ENCODE results near the gene SMYD2. TPM values are rescaled to one million over a fixed set of nuclear protein-coding genes. Genes with fewer than 3 reads are reported as not detected.

SMYD2 gene
- total and polyA plus RNA-seq, 2 experiments from 2014 or later, result 3.6 to 5.9 TPM

DNA sequence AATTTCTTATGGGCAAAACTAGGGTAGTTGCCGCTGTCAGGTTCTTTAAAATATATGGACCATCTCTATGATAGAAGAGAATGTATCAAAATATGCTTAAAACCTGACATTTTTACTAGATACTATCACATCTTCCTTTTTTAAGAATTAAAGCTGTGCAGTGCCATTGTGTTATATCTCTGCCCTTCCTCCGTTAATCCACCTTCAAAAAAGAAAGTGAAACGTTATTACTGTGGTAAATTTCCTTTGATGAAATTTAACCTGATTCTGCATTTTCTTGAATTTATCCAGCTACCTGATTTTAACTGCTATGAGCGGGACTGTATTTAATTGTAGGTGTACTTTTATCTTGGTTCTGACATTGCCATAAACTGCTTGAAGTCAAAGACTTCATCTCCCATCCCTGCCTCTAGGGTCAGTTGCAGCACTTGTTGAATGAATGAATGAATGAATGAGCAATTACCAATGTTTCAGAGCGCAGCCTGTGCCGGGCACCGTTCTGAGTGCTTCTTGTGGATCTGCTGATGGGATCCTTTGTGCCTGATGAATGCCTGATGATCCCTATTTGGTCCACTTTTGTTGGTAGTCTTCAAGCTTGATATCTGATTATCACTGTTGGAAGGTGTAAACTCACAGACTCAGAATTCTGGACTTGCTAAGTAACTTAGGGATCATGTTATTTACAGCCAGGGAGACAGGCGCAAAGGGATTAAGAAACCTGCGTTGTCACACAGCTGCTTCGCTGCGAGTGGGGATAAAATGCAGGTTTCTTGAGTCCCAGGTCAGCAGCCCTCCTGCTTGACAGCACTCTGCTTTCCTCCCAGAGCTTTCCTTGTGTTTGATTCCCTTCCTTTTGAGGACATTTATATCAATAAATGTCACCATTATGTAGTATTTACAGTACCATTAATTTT lies 30.1 kb downstream of the SMYD2 start (continued):
- TF ChIP-seq, protein P1, sequence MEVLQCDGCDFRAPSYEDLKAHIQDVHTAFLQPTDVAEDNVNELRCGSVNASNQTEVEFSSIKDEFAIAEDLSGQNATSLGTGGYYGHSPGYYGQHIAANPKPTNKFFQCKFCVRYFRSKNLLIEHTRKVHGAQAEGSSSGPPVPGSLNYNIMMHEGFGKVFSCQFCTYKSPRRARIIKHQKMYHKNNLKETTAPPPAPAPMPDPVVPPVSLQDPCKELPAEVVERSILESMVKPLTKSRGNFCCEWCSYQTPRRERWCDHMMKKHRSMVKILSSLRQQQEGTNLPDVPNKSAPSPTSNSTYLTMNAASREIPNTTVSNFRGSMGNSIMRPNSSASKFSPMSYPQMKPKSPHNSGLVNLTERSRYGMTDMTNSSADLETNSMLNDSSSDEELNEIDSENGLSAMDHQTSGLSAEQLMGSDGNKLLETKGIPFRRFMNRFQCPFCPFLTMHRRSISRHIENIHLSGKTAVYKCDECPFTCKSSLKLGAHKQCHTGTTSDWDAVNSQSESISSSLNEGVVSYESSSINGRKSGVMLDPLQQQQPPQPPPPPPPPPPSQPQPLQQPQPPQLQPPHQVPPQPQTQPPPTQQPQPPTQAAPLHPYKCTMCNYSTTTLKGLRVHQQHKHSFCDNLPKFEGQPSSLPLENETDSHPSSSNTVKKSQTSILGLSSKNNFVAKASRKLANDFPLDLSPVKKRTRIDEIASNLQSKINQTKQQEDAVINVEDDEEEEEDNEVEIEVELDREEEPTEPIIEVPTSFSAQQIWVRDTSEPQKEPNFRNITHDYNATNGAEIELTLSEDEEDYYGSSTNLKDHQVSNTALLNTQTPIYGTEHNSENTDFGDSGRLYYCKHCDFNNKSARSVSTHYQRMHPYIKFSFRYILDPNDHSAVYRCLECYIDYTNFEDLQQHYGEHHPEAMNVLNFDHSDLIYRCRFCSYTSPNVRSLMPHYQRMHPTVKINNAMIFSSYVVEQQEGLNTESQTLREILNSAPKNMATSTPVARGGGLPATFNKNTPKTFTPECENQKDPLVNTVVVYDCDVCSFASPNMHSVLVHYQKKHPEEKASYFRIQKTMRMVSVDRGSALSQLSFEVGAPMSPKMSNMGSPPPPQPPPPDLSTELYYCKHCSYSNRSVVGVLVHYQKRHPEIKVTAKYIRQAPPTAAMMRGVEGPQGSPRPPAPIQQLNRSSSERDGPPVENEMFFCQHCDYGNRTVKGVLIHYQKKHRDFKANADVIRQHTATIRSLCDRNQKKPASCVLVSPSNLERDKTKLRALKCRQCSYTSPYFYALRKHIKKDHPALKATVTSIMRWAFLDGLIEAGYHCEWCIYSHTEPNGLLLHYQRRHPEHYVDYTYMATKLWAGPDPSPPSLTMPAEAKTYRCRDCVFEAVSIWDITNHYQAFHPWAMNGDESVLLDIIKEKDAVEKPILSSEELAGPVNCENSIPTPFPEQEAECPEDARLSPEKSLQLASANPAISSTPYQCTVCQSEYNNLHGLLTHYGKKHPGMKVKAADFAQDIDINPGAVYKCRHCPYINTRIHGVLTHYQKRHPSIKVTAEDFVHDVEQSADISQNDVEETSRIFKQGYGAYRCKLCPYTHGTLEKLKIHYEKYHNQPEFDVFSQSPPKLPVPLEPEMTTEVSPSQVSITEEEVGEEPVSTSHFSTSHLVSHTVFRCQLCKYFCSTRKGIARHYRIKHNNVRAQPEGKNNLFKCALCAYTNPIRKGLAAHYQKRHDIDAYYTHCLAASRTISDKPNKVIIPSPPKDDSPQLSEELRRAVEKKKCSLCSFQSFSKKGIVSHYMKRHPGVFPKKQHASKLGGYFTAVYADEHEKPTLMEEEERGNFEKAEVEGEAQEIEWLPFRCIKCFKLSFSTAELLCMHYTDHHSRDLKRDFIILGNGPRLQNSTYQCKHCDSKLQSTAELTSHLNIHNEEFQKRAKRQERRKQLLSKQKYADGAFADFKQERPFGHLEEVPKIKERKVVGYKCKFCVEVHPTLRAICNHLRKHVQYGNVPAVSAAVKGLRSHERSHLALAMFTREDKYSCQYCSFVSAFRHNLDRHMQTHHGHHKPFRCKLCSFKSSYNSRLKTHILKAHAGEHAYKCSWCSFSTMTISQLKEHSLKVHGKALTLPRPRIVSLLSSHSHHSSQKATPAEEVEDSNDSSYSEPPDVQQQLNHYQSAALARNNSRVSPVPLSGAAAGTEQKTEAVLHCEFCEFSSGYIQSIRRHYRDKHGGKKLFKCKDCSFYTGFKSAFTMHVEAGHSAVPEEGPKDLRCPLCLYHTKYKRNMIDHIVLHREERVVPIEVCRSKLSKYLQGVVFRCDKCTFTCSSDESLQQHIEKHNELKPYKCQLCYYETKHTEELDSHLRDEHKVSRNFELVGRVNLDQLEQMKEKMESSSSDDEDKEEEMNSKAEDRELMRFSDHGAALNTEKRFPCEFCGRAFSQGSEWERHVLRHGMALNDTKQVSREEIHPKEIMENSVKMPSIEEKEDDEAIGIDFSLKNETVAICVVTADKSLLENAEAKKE (CRISPR knock-in tag; IDR thresholded peaks at IDR 0.05), result no peak
- TF ChIP-seq NANOG (IDR thresholded peaks at IDR 0.05; ENCODE audit: borderline replicate concordance) (no peak), ZNF114 (CRISPR knock-in tag; IDR thresholded peaks at IDR 0.05) (no peak), POLR2AphosphoS5 (IDR thresholded peaks at IDR 0.05; ENCODE audit: low read depth) (no peak)
- TF ChIP-seq, protein P2, sequence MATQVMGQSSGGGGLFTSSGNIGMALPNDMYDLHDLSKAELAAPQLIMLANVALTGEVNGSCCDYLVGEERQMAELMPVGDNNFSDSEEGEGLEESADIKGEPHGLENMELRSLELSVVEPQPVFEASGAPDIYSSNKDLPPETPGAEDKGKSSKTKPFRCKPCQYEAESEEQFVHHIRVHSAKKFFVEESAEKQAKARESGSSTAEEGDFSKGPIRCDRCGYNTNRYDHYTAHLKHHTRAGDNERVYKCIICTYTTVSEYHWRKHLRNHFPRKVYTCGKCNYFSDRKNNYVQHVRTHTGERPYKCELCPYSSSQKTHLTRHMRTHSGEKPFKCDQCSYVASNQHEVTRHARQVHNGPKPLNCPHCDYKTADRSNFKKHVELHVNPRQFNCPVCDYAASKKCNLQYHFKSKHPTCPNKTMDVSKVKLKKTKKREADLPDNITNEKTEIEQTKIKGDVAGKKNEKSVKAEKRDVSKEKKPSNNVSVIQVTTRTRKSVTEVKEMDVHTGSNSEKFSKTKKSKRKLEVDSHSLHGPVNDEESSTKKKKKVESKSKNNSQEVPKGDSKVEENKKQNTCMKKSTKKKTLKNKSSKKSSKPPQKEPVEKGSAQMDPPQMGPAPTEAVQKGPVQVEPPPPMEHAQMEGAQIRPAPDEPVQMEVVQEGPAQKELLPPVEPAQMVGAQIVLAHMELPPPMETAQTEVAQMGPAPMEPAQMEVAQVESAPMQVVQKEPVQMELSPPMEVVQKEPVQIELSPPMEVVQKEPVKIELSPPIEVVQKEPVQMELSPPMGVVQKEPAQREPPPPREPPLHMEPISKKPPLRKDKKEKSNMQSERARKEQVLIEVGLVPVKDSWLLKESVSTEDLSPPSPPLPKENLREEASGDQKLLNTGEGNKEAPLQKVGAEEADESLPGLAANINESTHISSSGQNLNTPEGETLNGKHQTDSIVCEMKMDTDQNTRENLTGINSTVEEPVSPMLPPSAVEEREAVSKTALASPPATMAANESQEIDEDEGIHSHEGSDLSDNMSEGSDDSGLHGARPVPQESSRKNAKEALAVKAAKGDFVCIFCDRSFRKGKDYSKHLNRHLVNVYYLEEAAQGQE (IDR thresholded peaks at IDR 0.05; ENCODE audit: unreplicated experiment), result no peak
- TF ChIP-seq, protein P3, sequence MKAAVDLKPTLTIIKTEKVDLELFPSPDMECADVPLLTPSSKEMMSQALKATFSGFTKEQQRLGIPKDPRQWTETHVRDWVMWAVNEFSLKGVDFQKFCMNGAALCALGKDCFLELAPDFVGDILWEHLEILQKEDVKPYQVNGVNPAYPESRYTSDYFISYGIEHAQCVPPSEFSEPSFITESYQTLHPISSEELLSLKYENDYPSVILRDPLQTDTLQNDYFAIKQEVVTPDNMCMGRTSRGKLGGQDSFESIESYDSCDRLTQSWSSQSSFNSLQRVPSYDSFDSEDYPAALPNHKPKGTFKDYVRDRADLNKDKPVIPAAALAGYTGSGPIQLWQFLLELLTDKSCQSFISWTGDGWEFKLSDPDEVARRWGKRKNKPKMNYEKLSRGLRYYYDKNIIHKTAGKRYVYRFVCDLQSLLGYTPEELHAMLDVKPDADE (IDR thresholded peaks at IDR 0.05), result no peak

Data from GM23338 (cell line).